HG02642 (cell line): Measurements from ENCODE around the gene ETS2.

Experiments used
- ATAC-seq: cut with Tn5 transposase; IDR thresholded peaks from one replicate; pipeline ENCODE4 v1.9.1; 2021; ENCODE audit warnings: mild to moderate bottlenecking; ENCODE audit not compliant: unreplicated experiment, poor library complexity

The ETS2 gene

DNA sequence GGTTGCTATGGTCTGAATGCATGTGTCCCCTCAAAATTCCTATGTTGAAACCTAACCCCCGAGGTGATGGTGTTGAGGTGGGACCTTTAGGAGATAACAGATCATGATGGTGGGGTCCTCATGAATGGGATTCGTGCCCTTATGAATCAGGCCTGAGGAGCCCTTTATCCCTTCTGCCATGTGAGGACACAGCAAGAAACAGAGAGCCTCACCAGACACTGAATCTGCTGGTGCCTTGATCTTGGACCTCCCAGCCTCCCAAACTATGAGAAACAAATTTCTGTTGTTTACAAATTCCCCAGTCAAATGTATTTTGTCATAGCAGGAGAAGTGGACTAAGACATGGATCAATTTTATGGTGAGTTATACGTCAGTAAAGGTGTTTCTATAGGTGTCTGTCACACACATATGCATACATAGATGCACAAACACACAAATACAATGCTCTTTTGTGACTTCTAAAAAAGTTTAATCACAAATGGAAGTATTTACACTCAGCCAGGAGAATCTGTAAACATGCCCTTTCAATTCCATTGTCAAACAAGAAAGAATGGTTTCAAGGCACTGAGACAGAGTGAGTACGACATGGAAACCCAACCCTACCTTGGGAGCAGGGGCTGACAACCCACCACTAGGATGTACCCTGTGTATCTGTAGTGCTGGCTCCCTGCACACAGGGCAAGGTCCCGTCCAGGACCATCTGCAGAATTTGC is 5.5 kb upstream of the ETS2 start:
- no peak for ATAC-seq

DNA sequence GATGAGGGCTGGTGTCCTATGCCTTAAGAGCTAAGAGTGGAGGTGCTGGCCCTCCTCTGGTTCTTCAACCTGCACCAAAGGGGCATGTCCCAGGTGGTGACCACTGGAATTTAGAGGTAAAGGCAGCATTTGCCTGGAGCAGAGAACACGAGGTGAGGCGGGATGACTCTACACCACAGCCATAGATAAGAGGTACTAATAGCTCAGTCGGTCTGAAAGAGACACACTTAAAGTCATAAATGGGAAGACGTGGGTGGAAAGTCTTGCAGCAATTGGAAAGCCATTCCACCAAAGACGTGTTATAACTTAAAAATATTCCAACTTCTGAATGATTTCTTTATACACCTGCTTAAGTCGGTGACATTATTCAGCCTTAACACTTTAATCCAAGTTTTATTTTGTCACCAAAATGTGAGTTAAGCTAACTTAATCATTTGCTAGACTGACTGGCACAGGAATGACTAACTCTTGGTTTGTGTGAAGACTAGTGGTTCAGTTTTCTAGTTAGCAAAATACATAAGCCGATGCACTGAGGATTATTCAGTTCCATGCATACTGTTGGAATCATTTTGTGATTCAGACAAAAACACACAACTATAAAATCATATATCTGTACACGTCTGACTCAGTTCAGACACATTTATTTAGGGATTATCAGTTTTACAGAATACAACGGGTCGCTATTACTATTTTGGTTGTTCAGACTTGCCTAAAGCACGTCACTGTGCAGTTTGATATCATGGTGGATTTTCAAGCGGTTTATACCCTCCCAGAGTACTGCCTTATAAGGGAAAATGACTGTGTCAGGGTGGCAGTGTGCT is 4.6 kb upstream of the ETS2 start:
- ATAC-seq: no peak

GRCh38 chr21:38802050-38803026 is 3.4 kb upstream of the ETS2 start:
- ATAC-seq: no peak

DNA sequence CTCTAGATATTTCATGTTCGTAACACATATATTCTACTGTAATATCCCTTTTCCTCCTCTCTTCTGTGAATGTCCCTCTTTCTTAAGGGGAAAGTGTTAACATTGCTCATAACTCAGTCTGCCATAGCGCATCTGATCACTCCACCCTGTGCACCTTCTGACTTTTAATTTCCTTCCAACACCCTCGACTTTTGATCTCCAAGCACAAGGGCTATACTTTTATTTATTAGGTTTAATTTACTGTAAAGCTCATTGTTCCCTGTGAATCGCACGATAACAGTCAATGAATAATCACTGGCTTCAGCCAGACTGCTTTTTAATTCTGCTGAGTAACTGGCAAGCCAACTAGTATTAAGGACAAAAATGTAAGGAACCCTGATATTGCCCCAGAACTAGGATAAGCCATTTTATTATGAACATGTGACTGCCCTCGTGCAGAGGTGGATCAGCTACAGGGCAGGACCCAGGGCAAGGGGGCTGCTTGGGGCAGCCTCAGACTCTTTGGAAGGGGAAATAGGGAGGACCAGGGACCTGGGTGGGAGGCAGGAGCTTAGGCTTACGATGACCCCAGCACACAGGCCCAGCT is 2.6 kb upstream of the ETS2 start:
- no peak for ATAC-seq

- no peak for ATAC-seq
These were observed 1.5 kb upstream of the ETS2 start for GRCh38 chr21:38804030-38804788.

- peak; percentile 24 for ATAC-seq
These were observed 871 bp upstream of the ETS2 start for GRCh38 chr21:38804789-38805327.

DNA sequence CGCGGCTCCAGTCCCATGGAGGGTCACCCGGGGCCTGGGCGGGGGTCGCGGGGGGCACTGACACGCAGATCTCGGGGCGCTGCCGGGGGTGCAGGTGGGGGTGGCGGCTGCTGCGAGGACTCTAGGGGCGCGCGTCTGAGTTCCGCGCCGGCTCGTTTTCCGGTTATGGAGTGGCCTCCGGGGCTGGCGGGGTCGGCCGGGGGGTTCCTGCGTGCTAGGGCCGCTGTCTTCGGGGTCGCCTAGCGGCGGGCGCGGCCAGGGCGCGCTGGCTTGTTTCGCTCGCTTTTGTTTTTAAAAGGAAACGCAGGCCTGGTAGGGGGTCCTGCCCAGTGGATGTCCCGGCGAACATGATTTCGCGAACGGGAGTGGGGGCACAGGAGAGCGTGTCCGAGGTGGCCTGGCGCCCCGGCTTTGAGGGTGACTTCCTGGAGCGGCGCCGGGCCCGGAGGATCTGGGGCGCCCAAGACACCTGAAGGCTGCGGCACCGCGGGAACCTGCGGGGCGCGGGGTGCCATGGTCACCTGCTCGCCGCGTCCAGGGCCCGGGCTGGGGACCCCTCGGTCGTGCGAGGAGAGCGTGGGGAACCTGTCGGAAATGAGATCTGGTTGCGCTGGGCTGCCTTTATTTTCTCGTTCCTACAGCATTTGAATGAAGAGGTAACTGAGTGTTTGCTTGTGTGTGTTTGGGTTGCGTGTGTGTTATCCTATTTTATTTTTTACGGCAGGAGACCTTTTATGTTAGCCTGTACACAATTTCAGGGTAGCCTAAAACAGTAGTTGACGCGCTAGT is 618 bp downstream of the ETS2 start:
- ATAC-seq: peak; percentile 32

DNA sequence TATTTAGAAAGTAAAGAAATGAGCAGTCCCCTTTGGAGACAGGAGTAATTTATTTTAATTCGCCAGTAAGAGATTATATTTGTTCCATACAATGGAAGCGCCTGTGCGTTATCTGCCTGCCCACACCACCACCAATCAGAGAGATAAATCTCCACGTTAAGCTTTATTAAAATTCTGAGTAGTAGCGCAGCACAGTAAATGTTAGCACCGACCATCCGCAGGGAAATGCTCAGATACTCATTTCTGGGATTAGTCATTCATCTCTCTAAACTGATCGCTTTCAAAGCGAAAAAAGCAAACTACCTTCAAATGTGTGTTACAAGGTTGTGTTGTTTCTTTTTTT is 1.2 kb downstream of the ETS2 start:
- no peak for ATAC-seq

DNA sequence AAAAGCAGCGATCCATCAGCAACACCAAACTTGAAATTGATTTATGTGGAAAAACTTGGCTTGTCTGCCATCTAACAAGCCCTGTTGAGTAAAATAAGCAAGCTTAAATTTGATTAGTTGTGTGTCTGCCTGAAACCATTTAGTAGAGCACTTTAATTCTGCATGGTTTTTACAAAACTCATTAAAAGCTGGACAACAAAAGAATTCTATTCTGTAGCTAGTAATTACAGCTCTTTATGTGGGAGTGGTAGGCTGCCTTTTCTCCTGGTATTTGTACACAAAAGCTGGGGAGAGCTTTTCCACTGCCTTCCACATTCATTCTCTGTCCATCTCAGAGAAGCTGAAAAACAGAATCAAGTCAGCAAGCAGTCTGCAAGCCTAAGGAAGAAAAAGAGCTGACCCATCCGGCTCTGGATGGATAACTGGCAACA is 1.7 kb downstream of the ETS2 start:
- no peak for ATAC-seq

GRCh38 chr21:38807986-38808385 is 2.3 kb downstream of the ETS2 start:
- ATAC-seq: no peak

- ATAC-seq: no peak
These were observed 3.6 kb downstream of the ETS2 start for GRCh38 chr21:38809198-38809878.

- no peak for ATAC-seq
These were observed 4.5 kb downstream of the ETS2 start for GRCh38 chr21:38810034-38810825.

DNA sequence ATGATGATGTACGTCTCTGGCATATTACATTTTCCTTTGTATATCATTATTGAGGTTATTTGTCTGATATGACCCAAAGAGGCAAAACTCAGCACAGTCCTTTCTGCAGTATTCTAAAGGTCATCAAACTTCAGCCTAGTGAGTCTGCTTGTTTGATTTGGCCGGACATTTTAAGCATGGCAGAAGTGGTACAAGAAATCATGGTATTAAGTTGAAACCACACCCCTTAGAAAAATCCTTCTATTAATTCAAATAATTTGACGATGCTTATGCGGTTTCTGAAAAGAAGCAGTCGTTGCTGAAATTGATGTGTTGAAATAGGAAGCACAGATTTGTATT is 5.1 kb downstream of the ETS2 start:
- ATAC-seq: no peak

GRCh38 chr21:38811257-38811656 is 5.5 kb downstream of the ETS2 start:
- no peak for ATAC-seq

DNA sequence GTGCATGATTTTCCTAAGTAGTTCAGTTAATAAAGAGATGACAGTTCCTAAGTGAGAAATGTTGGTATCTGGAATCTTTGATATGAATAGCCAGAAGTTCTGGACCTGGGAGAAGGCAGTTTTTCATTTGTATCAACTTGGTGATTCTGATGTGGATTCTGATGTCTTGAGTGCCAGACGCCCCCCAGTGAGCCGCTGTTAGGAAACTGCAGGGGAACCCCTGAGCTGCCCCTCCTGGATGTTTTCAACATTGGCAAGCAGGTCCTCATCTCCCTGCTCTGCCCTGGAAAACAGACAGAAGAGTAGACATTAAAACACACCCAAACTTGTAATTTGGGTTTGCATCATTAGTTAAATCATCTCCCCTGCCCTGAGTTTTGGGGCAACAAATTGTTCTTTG is 7.4 kb downstream of the ETS2 start:
- no peak for ATAC-seq

- ATAC-seq: no peak
These were observed 7.8 kb downstream of the ETS2 start for GRCh38 chr21:38813547-38813946.
